Right ventricle myocardium superior (tissue), 1 donor: ENCODE measurements around the gene DNAAF5. TPM values are rescaled to one million over a fixed set of nuclear protein-coding genes. Genes with fewer than 3 reads are reported as not detected.

ENCODE experiments used
- ATAC-seq: fragments of 200-7000 bp; cut with Tn5 transposase; one replicate; pipeline ENCODE4 v1.9.1; 2020; ENCODE audit warnings: mild to moderate bottlenecking; ENCODE audit not compliant: poor library complexity
- DNase-seq: peaks from one replicate; pipeline ENCODE4 v3.0.0-alpha.2; 2020
- intact Hi-C: fragments of 100-400 bp; cut with DNase I; formaldehyde crosslinking; loops from one replicate; pipeline ENCODE4 v1.11.2; 2022
- total RNA-seq: library from RNA; stranded (reverse); fragmentation: NEBNext Ultra II Directional; extraction: Animal tissue kit (Norgen Biotek cat#: 25700); gene quantifications from one replicate; pipeline ENCODE4 v1.2.1, GENCODE V29; 2021
- donor health status: DM: no; HTN: yes; CAD: no; lungs with severe emphysema.

DNAAF5 gene
- total RNA-seq, 1 donor from 2014 or later: 19.3 TPM

DNA sequence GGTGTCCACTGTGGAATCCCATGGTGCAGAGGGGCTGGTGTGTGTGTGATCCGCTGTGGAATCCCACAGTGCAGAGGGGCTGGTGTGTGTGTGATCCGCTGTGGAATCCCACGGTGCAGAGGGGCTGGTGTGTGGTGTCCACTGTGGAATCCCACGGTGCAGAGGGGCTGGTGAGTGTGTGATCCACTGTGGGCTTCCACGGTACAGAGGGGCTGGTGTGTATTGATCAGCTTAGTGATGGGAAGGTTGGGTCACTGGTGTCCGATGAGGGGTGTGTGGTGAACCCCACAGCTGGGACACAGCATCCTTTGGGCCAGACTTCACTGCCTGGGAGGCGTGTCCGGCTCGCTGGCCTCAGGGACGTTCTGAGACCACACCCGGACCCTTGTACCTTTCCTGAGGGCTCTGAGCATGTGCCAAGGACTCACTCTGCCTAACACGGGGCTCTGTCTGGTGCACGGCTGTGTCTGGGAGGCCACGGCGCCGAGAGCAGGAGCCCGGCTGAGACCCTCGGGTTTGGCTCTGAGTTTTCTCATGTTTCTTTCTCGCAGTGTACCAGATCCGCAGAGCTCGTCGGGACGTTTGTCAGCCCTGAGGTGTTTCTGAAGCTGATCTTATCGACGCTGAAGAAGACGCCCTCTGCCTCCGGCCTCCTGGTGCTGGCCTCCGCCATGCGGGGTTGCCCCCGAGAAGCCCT is 29.9 kb downstream of the DNAAF5 start:
- intact Hi-C loops: no loop called here
- ATAC-seq (no peak), DNase-seq (peak; percentile 24)

DNA sequence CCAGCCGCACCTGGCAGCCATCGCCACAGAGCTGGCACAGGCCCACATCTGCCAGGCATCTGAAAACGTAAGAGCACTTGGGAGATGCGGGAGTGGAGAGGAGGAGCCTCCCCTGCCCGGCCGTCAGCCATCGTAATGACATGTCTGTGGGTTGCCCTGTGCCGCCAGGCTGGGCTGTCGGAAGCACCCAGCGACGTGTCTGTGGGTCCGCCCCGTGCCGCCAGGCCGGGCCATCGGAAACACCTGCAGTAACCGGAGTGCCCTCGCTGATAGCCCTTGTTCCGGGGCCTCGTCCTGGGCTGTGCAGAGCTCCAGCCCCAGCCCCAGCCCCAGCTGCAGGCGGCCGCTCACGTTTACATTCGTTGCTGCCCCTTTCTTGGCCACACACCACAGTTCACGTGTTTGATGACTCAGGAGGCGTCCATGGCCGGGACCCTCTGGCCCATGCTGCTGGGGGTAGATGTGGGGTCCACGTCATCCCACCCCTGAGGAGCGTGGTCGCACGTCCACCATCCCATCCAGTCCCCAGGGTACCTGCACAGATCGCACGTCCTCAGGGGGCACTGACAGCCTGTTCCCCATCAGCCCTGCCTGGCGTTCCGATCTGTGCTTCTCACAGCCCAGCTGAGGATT is 30.5 kb downstream of the DNAAF5 start:
- DNase-seq (peak; percentile 26), ATAC-seq (no peak)
- intact Hi-C loops: no loop called here

DNA sequence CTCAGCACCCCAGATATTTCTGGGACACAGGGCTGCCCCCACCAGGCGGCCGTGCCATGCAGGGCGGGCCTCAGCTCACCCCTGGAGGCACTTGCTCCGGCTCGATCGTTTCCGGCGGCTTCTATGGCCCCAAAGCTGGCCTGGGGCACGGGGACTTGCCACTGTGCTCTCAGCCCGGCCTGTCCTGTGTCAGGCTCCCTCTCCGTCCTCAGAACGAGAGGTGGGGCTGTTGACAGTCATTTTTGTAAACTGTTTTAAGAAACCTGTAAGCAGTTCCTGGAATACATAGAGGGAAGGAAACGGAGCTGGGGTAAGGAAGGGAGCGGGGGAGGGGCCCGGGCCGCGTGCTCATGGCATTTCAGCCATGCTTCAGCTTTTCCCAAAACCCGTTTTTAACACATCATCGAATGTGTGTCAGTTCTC is 31.3 kb downstream of the DNAAF5 start:
- intact Hi-C loops: no loop called here

DNA sequence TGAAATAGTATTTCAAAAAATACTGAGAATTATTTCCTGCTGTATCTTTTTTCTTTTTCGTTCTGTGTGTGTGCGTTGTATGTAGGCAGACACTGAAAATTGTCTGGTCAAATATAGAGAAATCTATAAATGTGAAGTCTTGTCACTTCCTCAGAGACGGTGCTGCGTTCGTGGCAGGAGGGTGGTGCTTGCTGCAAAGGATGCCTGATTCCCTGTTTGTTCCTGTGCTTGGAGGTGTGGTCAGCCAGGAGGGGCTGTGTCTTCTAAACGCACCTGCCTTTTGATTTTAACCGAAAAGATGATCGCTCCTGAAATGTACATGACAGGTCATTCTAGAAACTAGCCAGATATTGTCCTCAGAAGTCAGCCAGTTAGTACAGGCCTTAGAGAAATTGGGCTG is 33.1 kb downstream of the DNAAF5 start:
- intact Hi-C loops: no loop called here
- ATAC-seq (no peak), DNase-seq (no peak)

More for the DNA sequence above, 31.3 kb downstream of the DNAAF5 start:
- DNase-seq (peak; percentile 10), ATAC-seq (no peak)

DNA sequence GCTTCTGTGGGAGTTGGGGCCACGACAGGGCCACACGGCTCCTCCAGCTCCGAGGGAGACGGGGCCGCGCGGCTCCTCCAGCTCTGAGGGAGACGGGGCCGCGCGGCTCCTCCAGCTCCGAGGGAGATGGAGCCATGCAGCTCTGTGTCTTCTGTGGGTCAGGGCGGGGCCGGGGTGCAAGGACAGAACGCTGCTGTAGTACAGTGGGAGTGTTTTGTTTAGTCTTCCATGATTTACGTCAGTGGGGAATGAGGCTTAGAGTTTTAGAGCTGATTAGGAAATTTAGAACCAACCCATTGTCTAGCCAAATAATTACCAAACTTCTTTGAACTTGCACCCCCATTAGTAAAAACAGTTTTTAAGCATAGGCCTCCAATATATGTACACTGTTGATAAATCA is 33.5 kb downstream of the DNAAF5 start:
- DNase-seq: no peak

DNA sequence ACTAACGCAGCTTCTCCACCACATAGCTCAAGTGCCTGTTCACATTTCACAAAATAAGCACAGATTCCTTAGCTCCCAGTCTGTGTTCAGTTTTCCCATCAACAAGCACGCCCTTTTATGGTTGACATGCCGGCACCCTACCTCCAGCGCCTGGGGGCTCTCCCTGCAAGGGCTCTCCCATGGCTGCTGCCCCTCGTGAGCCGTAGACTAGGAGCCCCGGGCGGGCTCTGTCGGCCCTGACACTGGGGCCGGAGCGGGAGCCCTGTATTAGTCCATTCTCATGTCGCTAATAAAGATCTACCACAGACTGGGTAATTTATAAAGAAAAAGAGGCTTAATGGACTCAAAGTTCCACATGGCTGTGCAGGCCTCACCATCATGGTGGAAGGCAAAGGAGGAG is 34.6 kb downstream of the DNAAF5 start:
- intact Hi-C loops: no loop called here
- DNase-seq: no peak
- ATAC-seq: no peak

More for the DNA sequence above, 33.5 kb downstream of the DNAAF5 start:
- ATAC-seq: no peak
- intact Hi-C loops: no loop called here

DNA sequence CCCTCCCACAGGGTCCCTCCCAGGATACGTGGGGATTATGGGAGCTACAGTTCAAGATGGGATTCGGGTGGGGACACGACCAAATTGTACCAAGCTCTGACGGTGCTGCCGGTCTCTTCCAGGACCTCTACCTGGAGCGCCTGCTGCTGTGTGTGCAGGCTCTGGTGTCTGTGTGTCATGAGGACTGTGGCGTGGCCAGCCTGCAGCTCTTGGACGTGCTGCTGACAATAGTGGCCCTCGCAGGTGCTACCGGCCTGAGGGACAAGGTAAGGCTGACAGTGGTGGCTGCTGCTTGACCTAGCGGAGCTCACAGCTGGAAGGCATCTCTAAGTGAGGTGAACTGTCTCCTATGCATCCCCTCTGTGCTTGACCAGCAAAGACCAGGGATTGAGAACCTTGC is 35.1 kb downstream of the DNAAF5 start:
- no peak for ATAC-seq
- intact Hi-C loops: no loop called here

DNA sequence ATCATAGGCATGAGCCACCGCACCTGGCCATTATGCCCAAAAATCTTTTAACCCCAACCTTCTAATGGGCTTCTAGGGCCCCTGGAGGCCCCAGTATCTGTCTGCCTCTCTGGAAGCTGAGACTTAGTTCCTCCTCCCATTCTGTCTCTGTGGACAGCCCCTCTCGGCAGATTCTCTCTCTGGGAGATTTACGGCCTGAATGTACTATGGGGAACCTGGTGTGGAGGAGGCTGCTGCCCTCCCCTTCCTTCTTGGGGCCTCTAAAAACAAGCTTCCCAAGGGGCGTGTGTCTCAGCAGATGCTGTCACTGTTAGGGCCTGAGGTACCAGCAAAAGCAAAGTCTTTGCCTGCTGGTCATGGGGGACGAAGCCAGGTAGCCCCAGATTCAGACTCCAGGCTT is 36.4 kb downstream of the DNAAF5 start:
- DNase-seq: no peak
- intact Hi-C loops: no loop called here
- no peak for ATAC-seq

More for the DNA sequence above, 35.1 kb downstream of the DNAAF5 start:
- DNase-seq: no peak

DNA sequence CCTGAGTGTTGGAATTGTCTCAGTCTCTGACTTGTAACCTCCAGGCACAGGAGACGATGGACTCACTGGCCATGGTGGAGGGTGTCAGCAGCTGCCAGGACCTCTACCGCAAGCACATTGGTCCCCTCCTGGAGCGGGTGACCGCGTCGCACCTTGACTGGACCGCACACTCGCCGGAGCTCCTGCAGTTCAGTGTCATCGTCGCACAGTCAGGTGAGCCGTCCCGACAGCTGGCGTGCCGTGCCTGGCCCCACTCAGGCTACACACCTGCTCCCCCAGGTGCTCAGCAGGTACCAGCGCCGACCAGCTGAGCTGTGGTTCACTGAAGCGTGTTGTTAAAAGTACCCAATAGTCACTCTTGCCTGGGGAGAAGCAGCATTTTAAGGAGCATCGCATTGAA is 37.3 kb downstream of the DNAAF5 start:
- ATAC-seq (no peak), DNase-seq (no peak)
- intact Hi-C loops: no loop called here

DNA sequence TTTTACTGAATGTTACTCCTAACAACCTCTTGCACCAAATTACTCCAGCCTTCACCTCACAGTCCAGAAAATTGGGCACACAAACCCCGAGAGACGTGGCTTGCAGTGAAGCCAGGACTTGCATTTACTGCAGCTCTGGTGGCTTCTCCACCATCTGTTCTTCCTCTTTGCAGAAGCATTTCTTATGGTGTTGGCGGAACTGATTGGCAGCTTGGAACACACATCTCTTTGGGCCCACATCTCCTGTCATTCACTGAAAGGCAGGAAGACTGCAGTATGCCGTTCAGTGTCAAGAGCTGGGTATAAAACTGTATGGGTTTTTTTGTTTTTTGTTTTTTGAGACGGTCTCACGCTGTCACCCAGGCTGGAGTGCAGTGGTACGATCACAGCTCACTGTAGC is 38.9 kb downstream of the DNAAF5 start:
- ATAC-seq: no peak
- intact Hi-C loops: no loop called here

DNA sequence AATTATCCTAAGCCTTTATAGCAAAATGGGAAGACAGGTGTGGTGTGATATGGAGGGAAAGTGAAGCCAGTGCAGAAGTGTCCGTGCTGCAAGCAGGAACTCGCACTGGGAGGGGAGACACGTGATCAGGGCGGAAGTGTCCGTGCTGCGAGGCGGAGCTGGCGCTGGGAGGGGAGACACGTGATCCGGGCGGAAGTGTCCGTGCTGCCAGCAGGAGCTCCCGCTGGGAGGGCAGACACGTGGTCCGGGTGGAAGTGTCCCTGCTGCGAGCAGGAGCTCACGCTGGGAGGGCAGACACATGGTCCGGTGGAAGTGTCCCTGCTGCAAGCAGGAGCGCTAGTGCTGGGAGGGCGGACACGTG is 41.1 kb downstream of the DNAAF5 start:
- ATAC-seq (no peak), DNase-seq (no peak)
- intact Hi-C loops: no loop called here

More for the DNA sequence above, 38.9 kb downstream of the DNAAF5 start:
- no peak for DNase-seq

DNA sequence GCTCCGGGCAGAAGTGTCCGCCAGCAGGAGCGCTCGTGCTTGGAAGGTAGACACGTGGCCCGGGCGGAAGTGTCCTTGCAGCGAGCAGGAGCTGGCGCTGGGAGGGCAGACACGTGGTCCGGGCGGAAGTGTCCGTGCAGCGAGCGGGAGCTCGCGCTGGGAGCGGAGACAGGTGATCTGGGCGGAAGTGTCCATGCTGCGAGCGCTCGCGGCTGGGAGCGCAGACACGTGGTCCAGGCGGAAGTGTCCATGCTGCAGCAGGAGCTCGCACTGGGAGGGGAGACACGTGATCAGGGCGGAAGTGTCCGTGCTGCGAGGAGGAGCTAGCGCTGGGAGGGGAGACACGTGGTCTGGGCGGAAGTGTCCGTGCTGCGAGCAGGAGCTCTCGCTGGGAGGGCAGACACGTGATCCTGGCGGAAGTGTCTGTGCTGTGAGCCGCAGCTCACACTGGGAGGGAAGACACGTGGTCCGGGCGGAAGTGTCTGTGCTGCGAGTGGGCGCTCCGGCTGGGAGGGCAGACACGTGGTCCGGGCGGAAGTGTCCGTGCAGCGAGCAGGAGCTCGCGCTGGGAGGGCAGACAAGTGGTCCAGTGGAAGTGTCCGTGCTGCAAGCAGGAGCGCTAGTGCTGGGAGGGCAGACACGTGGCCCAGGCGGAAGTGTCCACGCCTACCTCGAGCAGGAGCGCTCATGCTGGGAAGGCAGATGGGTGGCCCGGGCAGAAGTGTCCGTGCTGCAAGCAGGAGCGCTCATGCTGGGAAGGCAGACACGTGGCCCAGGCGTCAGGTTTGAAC is 41.6 kb downstream of the DNAAF5 start:
- DNase-seq (no peak), ATAC-seq (peak; percentile 9)
- intact Hi-C loops: no loop called here

DNA sequence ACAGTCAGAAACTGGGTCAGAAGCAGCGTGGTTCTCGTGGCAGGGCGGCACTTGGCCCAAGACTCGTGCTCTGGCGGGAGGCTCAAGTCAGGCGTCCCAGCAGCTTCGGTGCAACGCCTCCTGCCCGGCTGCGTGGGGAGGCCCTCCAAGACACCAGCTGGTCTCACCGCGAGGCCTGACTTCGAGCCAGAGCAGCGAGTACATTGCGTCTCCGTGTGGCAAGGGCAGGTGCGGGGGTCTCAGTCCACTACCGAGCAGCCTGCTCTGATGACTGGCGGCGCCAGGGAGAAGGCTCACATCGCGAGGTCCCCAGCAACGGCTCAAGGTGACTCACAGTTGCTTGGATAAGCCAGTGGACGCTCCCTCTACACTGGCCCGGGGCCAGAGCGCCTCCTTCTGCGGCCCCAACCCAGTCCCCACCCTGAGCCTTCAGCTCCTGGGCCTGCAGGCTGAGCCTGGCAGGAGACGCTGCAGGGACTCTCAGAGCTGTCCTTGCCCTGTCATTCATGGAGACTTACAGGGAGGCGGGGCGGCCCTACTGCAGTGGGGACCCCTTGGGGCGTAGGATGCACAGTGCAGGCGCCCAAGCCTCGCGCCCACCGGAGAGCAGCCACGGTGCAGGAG is 42.5 kb downstream of the DNAAF5 start:
- peak; percentile 66 for ATAC-seq
- DNase-seq: peak; percentile 81
- intact Hi-C loops: no loop called here

DNA sequence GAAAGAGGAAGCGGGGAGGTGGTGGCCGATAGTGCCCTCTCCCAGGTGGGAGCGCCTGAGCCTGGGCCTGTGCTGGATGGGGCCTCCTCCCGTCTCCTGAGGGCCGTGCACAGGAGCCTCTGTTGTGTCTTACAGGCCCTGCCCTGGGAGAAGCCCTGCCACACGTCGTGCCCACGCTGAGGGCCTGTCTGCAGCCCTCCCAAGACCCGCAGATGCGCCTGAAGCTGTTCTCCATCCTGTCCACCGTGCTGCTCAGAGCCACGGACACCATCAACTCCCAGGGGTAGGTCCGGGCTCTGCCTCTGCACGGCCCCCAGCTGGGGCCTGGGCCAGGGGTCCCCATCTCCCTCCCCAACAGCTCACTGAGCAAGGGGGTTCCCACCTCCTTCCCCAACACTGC is 43.8 kb downstream of the DNAAF5 start:
- intact Hi-C loops: loop anchor here (5.0 kb wide), 1 partner anchor 448 kb away; no protein-coding TSS in a partner anchor
- ATAC-seq: no peak
- DNase-seq: no peak

DNA sequence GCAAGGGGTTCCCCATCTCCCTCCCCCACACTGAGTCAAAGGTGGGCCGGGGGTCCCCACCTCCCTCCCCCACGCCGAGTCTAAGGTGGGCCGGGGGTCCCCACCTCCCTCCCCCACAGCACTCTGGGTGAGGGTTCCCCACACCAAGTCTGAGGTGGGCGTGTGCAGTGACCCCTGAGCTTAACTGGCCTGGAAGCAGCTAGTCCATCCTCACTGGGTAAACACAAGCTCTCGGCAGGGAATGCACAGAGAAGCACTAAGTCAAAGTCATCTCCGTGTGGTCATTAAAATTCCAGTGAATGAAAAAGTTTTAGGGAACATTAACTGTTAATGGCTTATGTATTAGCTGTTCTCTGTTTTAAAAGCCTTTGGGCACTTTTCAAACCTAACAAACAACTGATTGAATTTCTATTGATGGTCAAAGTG is 44.3 kb downstream of the DNAAF5 start:
- no peak for ATAC-seq
- intact Hi-C loops: loop anchor here (5.0 kb wide), 1 partner anchor 448 kb away; no protein-coding TSS in a partner anchor
- no peak for DNase-seq

DNA sequence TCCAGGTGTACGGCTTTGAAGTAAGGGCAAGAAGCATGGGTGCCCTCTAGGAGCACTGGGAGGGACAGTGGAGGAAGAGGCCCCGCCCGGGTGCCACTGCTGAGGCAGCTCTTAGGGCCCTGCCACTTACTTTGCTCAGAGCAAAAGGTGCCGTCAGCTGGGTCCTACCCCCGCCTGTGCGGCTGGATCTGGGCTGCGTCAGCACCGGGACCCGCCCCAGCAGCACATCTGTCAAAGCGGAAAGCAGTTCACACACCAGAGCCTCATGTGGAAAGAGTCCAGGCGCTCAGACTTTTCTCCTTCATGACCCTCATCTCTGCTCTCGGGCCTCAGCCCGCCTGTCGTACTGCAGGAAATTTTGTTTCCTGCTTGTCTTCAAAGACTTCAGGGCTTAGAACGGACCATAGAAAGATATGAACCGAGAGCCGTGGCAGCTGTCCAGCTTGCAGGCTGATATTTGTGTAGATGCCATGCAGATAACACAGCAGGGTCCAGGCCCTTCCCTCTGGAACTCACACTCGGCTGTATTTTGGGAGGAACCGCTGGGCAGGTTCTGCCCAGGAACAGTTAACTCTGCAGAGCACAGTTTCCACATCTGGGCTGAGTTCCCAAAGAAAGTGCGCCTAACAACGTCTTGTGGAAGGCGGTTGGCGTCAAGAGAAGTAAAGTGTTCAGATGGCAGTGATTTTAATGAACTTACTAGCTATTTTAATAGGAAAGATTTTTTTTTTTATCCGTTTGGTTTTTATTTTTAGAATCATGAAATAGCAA is 44.9 kb downstream of the DNAAF5 start:
- intact Hi-C loops: loop anchor here (5.0 kb wide), 1 partner anchor 449 kb away; no protein-coding TSS in a partner anchor
- ATAC-seq: peak; percentile 84
- peak; percentile 85 for DNase-seq

DNA sequence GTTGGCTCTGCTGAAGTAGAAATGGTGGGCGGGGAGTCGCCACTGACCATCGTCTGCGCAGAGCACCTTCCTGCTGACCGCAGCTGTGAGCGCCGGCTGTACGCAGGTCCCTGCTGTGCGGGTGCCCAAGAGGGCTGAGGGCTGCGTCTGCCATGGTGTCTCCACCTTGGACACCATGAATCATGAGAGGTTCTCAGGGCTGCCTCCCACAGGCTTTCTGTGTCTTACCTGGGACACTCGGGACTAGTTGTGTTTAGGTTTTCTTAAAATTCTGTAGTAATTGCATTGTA is 45.5 kb downstream of the DNAAF5 start:
- no peak for DNase-seq
- no peak for ATAC-seq
- intact Hi-C loops: loop anchor here (5.0 kb wide), 1 partner anchor 450 kb away; no protein-coding TSS in a partner anchor

DNA sequence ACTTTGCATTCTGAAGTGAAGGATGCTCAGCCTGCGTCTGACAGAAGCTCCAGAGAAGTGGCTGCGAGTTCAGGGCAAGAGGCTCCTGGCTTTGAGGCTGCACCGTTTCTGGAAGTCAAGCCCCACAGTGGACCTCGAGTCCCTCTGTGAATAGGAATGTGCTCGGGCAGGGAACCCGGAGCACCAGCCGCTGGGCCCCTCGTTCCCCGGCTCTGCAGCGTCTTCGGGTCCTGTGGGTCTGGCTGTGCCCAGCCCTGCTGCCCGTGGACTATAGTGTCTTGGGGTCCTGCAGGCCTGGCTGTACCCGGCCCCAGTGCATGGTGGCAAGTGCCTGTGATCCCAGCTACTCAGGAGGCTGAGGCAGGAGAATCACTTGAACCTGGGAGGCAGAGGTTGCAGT is 45.9 kb downstream of the DNAAF5 start:
- intact Hi-C loops: loop anchor here (5.0 kb wide), 1 partner anchor 450 kb away; no protein-coding TSS in a partner anchor
- no peak for DNase-seq
- ATAC-seq: no peak
